Ishikawa (cell line): Measurements from ENCODE around the gene NKD2.

Source experiments
- CEBPB ChIP-seq: IDR thresholded peaks from 2 replicates; pipeline ENCODE4 v1.6.1; 2012
- RAD21 ChIP-seq: IDR thresholded peaks from 2 replicates; pipeline ENCODE4 v1.6.1; 2012; ENCODE audit warnings: low read depth

GRCh38 chr5:969408-969839 lies 39.2 kb upstream of the NKD2 start:
- TF ChIP-seq RAD21: no peak
- TF ChIP-seq CEBPB: no peak
